IPS-11a (cell line): ENCODE data around the gene TFAM.

Source experiments
- H3K4me3 ChIP-seq: one replicate; pipeline ENCODE4 v1.5.1; 2013; ENCODE audit warnings: low read depth, low read length, control low read depth

The TFAM gene

GRCh38 chr10:58431903-58432302, 46.7 kb downstream of the TFAM start:
- H3K4me3 ChIP-seq: no peak overlapping the region

GRCh38 chr10:58433066-58433465, 47.9 kb downstream of the TFAM start:
- H3K4me3 ChIP-seq: no peak overlapping the region

DNA sequence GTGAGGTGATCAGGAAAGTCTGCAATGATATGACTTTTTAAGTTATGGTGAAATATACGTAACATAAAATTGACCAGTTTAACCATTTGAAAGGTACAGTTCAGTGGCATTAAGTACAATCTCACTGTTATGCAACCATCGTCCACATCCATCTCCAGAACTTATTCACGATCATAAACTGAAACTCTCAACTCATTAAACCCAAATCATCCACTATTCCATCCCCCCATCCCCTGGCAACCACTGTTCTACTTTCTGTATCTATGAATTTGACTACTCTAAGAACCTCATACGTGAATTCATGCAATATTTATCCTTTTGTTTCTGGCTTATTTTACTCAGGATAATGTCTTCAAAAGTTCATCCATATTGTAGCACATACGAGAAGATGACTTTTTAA, 48.4 kb downstream of the TFAM start:
- H3K4me3 ChIP-seq: no peak overlapping the region

DNA sequence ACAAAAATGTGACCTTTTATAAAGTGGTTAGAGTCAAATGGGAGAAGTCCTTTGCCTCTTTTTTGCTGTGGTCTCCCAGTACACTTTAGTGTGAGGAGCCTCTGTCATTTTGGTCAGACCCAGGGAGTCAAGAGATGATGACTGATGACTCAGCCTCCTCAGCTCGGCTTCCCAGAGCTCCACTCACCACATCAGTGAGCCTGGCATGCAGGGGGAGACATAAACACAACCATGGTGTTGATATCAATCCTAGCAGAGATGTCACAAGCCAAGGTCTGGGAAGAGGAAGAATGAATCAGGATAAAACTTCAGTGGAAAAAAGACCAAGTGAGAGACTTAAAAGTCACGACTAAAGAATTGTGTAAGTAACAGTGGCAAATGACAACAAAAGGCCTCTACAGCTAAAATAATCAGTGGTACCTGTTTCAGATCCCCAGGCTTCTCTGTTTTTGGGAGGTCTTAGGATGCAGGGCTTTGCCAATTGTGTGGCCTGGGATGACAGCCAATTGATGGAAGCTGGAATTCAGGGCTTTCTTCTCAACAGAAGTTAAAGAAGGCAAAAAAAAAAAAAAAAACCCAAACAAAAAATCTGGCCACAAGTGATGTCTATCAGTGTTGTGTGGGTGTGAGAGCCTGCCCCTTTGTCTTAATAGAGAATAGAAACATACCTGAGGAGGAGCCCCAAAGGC, 50.2 kb downstream of the TFAM start:
- no peak overlapping the region for H3K4me3 ChIP-seq

DNA sequence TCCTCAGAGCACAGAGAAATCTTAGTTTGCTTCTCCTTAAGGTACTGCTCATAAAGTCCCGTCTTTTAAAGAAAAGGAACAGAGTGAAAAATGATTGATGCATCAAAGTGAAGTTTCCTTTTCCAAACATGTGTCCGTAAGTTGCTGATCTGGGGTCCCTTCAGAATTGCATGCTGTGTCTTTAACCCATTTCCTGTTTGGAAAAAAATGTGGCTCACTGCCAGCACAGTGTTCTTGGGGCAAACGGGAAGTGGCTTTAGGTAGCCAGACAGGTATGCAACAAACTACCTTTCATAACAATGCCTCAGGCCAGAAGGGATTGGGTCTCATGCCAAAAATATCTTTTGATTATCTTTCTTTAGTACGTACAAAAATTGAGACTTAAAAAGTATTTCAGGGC, 50.9 kb downstream of the TFAM start:
- no peak overlapping the region for H3K4me3 ChIP-seq

- H3K4me3 ChIP-seq: no peak overlapping the region
Observed at GRCh38 chr10:58438340-58438871, 53.2 kb downstream of the TFAM start.

- H3K4me3 ChIP-seq: no peak overlapping the region
Observed at GRCh38 chr10:58438986-58439385, 53.8 kb downstream of the TFAM start.

DNA sequence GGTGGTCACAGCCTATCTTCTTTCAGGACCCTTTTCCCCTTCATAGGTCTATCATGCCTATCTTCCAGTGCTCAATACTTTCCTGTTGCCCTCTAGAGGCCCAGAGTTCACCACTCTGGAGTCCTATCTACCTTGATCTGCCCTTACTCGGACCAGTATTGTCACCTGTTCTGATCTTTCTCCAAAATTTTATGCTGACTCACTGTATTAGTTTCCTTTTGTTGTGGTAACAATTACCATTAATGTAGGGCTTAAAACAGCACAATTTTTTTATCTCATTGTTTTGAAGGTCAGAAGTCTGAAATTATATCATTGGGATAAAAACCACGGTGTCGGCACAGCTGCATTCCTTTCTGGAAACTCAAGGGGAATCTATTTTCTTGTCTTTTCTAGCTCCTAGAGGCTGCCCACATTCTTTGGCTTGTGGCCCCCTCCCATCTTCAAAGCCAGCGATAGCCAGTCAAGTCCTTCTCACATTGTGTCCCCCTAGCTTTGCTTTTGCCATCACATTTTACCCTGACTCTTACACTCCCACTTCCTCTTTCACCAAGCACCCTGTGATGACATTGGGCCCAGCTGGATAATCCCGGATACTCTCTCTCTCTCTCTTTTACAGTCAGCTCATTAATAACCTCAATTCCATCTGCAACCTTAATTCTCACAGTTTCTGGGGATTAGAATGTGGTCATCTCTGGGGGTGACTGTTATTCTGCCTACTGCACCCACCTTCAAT, 54.6 kb downstream of the TFAM start:
- H3K4me3 ChIP-seq: no peak overlapping the region

DNA sequence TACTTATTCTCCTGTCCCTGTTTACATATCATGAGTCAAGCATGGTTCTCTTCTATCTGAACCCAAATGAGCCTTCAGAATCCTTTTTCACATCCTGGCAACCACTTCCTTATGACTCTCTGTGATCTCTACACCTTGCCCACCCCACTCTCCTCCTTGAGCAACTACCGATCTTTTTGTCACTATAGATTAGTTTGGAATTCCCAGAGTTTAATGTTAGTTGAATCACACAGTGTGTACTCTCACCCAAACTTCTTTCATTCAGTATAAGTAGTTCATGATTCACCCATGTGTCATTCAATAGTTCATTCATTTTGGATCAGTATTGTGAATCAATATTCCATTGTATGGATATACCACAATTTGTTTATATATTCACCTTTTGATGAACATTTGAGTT, 55.3 kb downstream of the TFAM start:
- H3K4me3 ChIP-seq: no peak overlapping the region

GRCh38 chr10:58444321-58444720, 59.1 kb downstream of the TFAM start:
- no peak overlapping the region for H3K4me3 ChIP-seq

GRCh38 chr10:58444876-58445275, 59.7 kb downstream of the TFAM start:
- H3K4me3 ChIP-seq: no peak overlapping the region

DNA sequence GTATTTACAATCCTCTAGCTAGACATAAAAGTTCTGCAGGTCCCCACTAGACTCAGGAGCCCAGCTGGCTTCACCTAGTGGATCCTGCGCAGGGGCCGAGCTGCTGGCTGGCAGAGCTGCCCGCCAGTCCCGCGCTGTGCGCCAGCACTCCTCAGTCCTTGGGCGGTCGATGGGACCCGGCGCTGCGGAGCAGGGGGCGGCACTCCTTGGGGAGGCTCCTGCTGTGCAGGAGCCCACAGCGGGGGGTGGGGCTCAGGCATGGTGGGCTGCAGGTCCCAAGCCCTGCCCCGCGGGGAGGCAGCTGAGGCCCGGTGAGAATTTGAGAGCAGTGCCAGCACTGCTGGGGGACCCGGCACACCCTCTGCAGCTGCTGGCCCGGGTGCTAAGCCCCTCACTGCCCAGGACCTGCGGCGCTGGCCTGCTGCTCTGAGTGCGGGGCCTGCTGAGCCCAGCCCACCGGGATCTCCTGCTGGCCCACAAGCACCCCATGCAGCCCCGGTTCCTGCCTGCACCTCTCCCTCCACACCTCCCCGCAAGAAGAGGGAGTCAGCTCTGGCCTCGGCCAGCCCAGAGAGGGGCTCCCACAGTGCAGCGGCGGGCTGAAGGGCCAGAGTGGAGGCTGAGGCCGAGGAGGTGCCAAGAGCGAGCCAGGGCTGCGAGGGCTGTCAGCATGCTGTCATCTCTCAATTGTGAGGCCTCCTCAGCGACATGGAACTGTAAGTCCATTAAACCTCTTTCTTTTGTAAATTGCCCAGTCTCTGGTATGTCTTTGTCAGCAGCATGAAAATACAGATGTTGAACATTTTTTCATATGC, 63.1 kb downstream of the TFAM start:
- H3K4me3 ChIP-seq: no peak overlapping the region
